ENCODE results near the gene DCTN2.
A peak's percentile ranks its signal among the peaks of the same experiment; 100 is the strongest.
"Not testable (repeated sequence)": the region's sequence is repeated elsewhere in the genome, so short reads cannot be mapped to it uniquely, and the experiment has no call there.

The DCTN2 gene

GRCh38 chr12:57496822-57497221 lies 50.2 kb downstream of the DCTN2 start:
- no peak overlapping the region for H3K4me3 ChIP-seq (replicated peaks in 1 of 2; ENCODE audit: low read depth in 2 of 2, low read length in 2 of 2)
- no peak for TF ChIP-seq CTCF (IDR thresholded peaks at IDR 0.05; ENCODE audit: low read depth, low read length)
- no peak for DNase-seq (ENCODE audit: low read depth in 2 of 2)

- DNase-seq (ENCODE audit: low read depth in 2 of 2): not testable (repeated sequence)
Measured at GRCh38 chr12:57495051-57495701, 51.8 kb downstream of the DCTN2 start.

GRCh38 chr12:57491393-57492280 lies 55.4 kb downstream of the DCTN2 start:
- DNase-seq (ENCODE audit: low read depth in 2 of 2): no peak
- H3K4me3 ChIP-seq (replicated peaks in 1 of 2; ENCODE audit: low read depth in 2 of 2, low read length in 2 of 2): no peak overlapping the region
- peak; percentile 15 for TF ChIP-seq CTCF (IDR thresholded peaks at IDR 0.05; ENCODE audit: low read depth, low read length)

More at GRCh38 chr12:57495051-57495701, 51.8 kb downstream of the DCTN2 start:
- H3K4me3 ChIP-seq (replicated peaks in 1 of 2; ENCODE audit: low read depth in 2 of 2, low read length in 2 of 2): not testable (repeated sequence)

GRCh38 chr12:57490126-57490525 lies 56.9 kb downstream of the DCTN2 start:
- DNase-seq (ENCODE audit: low read depth in 2 of 2): no peak
- no peak overlapping the region for H3K4me3 ChIP-seq (replicated peaks in 1 of 2; ENCODE audit: low read depth in 2 of 2, low read length in 2 of 2)
- no peak for TF ChIP-seq CTCF (IDR thresholded peaks at IDR 0.05; ENCODE audit: low read depth, low read length)

- peak overlapping the region; percentile 99 for H3K4me3 ChIP-seq (replicated peaks in 1 of 2; ENCODE audit: low read depth in 2 of 2, low read length in 2 of 2)
- peak in 1 of 2 donors; percentile 37 for DNase-seq (ENCODE audit: low read depth in 2 of 2)
- no peak for TF ChIP-seq CTCF (IDR thresholded peaks at IDR 0.05; ENCODE audit: low read depth, low read length)
Measured at GRCh38 chr12:57489157-57489641, 57.8 kb downstream of the DCTN2 start.

GRCh38 chr12:57488402-57489156 lies 58.4 kb downstream of the DCTN2 start:
- peak overlapping the region; percentile 99 for H3K4me3 ChIP-seq (replicated peaks in 1 of 2; ENCODE audit: low read depth in 2 of 2, low read length in 2 of 2)
- no peak for DNase-seq (ENCODE audit: low read depth in 2 of 2)
- no peak for TF ChIP-seq CTCF (IDR thresholded peaks at IDR 0.05; ENCODE audit: low read depth, low read length)

Measured in cardiac fibroblast (primary cell).